C4-2B (cell line): ENCODE measurements around the gene ALG5.

Experiments
- ZFX ChIP-seq: fragments of 450-650 bp; IDR thresholded peaks from 2 replicates; pipeline ENCODE4 v1.6.1; 2017
- TF ChIP-seq, protein P1 (sequence below): fragments of 450-650 bp; conservative IDR thresholded peaks from 2 replicates; pipeline ENCODE4 v1.5.1; 2017; ENCODE audit warnings: mild to moderate bottlenecking

- TF ChIP-seq, protein P1, sequence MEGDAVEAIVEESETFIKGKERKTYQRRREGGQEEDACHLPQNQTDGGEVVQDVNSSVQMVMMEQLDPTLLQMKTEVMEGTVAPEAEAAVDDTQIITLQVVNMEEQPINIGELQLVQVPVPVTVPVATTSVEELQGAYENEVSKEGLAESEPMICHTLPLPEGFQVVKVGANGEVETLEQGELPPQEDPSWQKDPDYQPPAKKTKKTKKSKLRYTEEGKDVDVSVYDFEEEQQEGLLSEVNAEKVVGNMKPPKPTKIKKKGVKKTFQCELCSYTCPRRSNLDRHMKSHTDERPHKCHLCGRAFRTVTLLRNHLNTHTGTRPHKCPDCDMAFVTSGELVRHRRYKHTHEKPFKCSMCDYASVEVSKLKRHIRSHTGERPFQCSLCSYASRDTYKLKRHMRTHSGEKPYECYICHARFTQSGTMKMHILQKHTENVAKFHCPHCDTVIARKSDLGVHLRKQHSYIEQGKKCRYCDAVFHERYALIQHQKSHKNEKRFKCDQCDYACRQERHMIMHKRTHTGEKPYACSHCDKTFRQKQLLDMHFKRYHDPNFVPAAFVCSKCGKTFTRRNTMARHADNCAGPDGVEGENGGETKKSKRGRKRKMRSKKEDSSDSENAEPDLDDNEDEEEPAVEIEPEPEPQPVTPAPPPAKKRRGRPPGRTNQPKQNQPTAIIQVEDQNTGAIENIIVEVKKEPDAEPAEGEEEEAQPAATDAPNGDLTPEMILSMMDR: no peak
- TF ChIP-seq ZFX: no peak
These were observed 75.1 kb downstream of the ALG5 start for GRCh38 chr13:36924001-36924400.
